OCI-LY3 (cell line): ENCODE data around the gene SMARCD2.
"Not testable (repeated sequence)": the region's sequence is repeated elsewhere in the genome, so short reads cannot be mapped to it uniquely, and the experiment has no call there.

Experiments used
- CTCF ChIP-seq: fragments of 200-600, 300-600 bp; sonication (generic); IDR thresholded peaks from 2 replicates; pipeline ENCODE4 v1.5.1; 2014; ENCODE audit warnings: antibody characterized with exemption, low read length, low read depth
- EZH2phosphoT487 ChIP-seq: fragments of 200-600 bp; shearing (Covaris generic); IDR thresholded peaks from 2 replicates; pipeline ENCODE4 v1.6.1; 2018; ENCODE audit warnings: antibody characterized with exemption, mixed run types, low read depth

GRCh38 chr17:63874061-63874626 lies 31.7 kb upstream of the SMARCD2 start:
- TF ChIP-seq CTCF, EZH2phosphoT487: not testable (repeated sequence)
